ENCODE data around the gene COL24A1. TPM values are rescaled to one million over a fixed set of nuclear protein-coding genes. Genes with fewer than 3 reads are reported as not detected.

Gene COL24A1
- total RNA-seq, 6 experiments from 2014 or later = 1.1 to 2.4 (median 1.3) TPM

GRCh38 chr1:86190873-86191272 is 34.3 kb upstream of the COL24A1 start:
- Mint-ChIP-seq H3K9me3 (no peaks in the 10 kb centered on the region), H3K27me3 (ENCODE audit: insufficient read depth) (peaks cover 4% of the 10 kb centered on the region; the same call in 1 of the 2 replicates), H3K4me1 (ENCODE audit: low read depth) (peaks cover 24% of the 10 kb centered on the region), H3K27ac (no peak overlapping the region), H3K36me3 (ENCODE audit: low read depth) (no peaks in the 10 kb centered on the region), H3K4me3 (no peak overlapping the region)
- no peak for TF ChIP-seq CTCF (IDR thresholded peaks at IDR 0.05)
- no peak for DNase-seq

GRCh38 chr1:86184426-86184825 is 27.9 kb upstream of the COL24A1 start:
- Mint-ChIP-seq H3K27me3 (ENCODE audit: insufficient read depth) (peaks cover 4% of the 10 kb centered on the region; the same call in 1 of the 2 replicates), H3K36me3 (ENCODE audit: low read depth) (no peaks in the 10 kb centered on the region), H3K9me3 (peaks cover 5% of the 10 kb centered on the region), H3K4me1 (ENCODE audit: low read depth) (no peaks in the 10 kb centered on the region), H3K4me3 (no peak overlapping the region), H3K27ac (no peak overlapping the region)
- no peak for TF ChIP-seq CTCF (IDR thresholded peaks at IDR 0.05)
- DNase-seq = no peak

- Mint-ChIP-seq H3K36me3 (ENCODE audit: low read depth) (no peaks in the 10 kb centered on the region), H3K27ac (no peak overlapping the region), H3K4me3 (no peak overlapping the region), H3K9me3 (peaks cover 5% of the 10 kb centered on the region), H3K4me1 (ENCODE audit: low read depth) (no peaks in the 10 kb centered on the region), H3K27me3 (ENCODE audit: insufficient read depth) (peaks cover 4% of the 10 kb centered on the region; the same call in 1 of the 2 replicates)
- TF ChIP-seq CTCF (IDR thresholded peaks at IDR 0.05) = no peak
- DNase-seq = no peak
Measured at GRCh38 chr1:86183810-86184209, 27.2 kb upstream of the COL24A1 start.

GRCh38 chr1:86176226-86176625 is 19.7 kb upstream of the COL24A1 start:
- TF ChIP-seq CTCF (IDR thresholded peaks at IDR 0.05) = no peak
- Mint-ChIP-seq H3K36me3 (ENCODE audit: low read depth) (no peaks in the 10 kb centered on the region), H3K27ac (no peak overlapping the region), H3K4me1 (ENCODE audit: low read depth) (no peaks in the 10 kb centered on the region), H3K9me3 (no peaks in the 10 kb centered on the region), H3K4me3 (no peak overlapping the region), H3K27me3 (ENCODE audit: insufficient read depth) (peaks cover 4% of the 10 kb centered on the region; the same call in 1 of the 2 replicates)
- no peak for DNase-seq

- Mint-ChIP-seq H3K27me3 (ENCODE audit: insufficient read depth) (peaks cover 4% of the 10 kb centered on the region; the same call in 1 of the 2 replicates), H3K27ac (no peak overlapping the region), H3K4me3 (no peak overlapping the region), H3K4me1 (ENCODE audit: low read depth) (no peaks in the 10 kb centered on the region), H3K9me3 (no peaks in the 10 kb centered on the region), H3K36me3 (ENCODE audit: low read depth) (no peaks in the 10 kb centered on the region)
- TF ChIP-seq CTCF (IDR thresholded peaks at IDR 0.05) = no peak
- DNase-seq = no peak
Measured at GRCh38 chr1:86175756-86176155, 19.2 kb upstream of the COL24A1 start.

GRCh38 chr1:86169625-86170024 is 13.1 kb upstream of the COL24A1 start:
- no peak for DNase-seq
- H3K4me3 Mint-ChIP-seq = no peak overlapping the region
- H3K27me3 Mint-ChIP-seq (ENCODE audit: insufficient read depth) = peaks cover 3% of the 10 kb centered on the region; the same call in 1 of the 2 replicates
- H3K36me3 Mint-ChIP-seq (ENCODE audit: low read depth) = no peaks in the 10 kb centered on the region
- TF ChIP-seq CTCF (IDR thresholded peaks at IDR 0.05) = peak; percentile 69
- no peak overlapping the region for H3K27ac Mint-ChIP-seq
- peaks cover 8% of the 10 kb centered on the region; the same call in 1 of the 2 replicates for H3K9me3 Mint-ChIP-seq
- no peaks in the 10 kb centered on the region for H3K4me1 Mint-ChIP-seq (ENCODE audit: low read depth)
